SK-N-SH (cell line): ENCODE results near the gene TULP4. TPM values are rescaled to one million over a fixed set of nuclear protein-coding genes. Genes with fewer than 3 reads are reported as not detected.

ENCODE experiments used
- CTCF ChIA-PET: fragments of 300-600, 350-600 bp; formaldehyde crosslinking; extraction: SDS; loops from one replicate; lab custom pipeline; 2021; lab: Yijun Ruan, JAX
- POLR2A ChIA-PET: fragments of 350-600 bp; sonication (Branson Sonifier 250); formaldehyde crosslinking; extraction: SDS; loops from one replicate; lab custom pipeline; 2020; ENCODE audit warnings: antibody characterized with exemption, inconsistent platforms; lab: Yijun Ruan, JAX
- DNase-seq: peaks from one replicate; pipeline ENCODE4 v3.0.0; 2012
- H2AFZ ChIP-seq: fragments of 200-600 bp; sonication (generic); 2 replicates; pipeline ENCODE4 v1.8.1; 2016; ENCODE audit warnings: antibody characterized with exemption, mild to moderate bottlenecking, low read depth
- H3F3A ChIP-seq: fragments of 200-600 bp; sonication (generic); replicated peaks from 2 replicates; pipeline ENCODE3; 2016; ENCODE audit warnings: antibody characterized with exemption, mild to moderate bottlenecking; ENCODE audit not compliant: insufficient read depth
- H3K27ac ChIP-seq, 2 experiments: fragments of 200-500 bp in 1 of 2; fragments of 200-600 bp in 1 of 2; sonication (Bioruptor generic) in 1 of 2; sonication (generic), shearing (Covaris generic) in 1 of 2; 2 replicates each; pipeline versions ENCODE4 v1.5.1 to v1.6.1; 2014 to 2016; ENCODE audit warnings: low read depth in 2 of 2, inconsistent platforms in 1 of 2, low read length in 1 of 2, mild to moderate bottlenecking in 1 of 2, mixed read lengths in 1 of 2
- H3K27me3 ChIP-seq: fragments of 200-600 bp; sonication (generic), shearing (Covaris generic); 2 replicates; pipeline ENCODE4 v1.6.1; 2016; ENCODE audit warnings: mixed run types; ENCODE audit not compliant: insufficient read depth
- H3K36me3 ChIP-seq, 2 experiments: fragments of 200-500 bp in 1 of 2; fragments of 200-600 bp in 1 of 2; sonication (Bioruptor generic) in 1 of 2; sonication (generic) in 1 of 2; replicated peaks in 1 of 2; 2 replicates each; pipeline versions ENCODE3 to v1.5.1; 2014 to 2016; ENCODE audit warnings: low read length in 1 of 2, mild to moderate bottlenecking in 1 of 2; ENCODE audit not compliant: insufficient read depth in 2 of 2, control insufficient read depth in 1 of 2
- H3K4me1 ChIP-seq, 2 experiments: fragments of 200-500 bp in 1 of 2; fragments of 200-600 bp in 1 of 2; sonication (Bioruptor generic) in 1 of 2; sonication (generic), shearing (Covaris generic) in 1 of 2; 2 replicates each; pipeline versions ENCODE4 v1.5.1 to v1.6.1; 2014 to 2016; ENCODE audit warnings: low read depth in 1 of 2, low read length in 1 of 2, mixed run types in 1 of 2; ENCODE audit not compliant: insufficient read depth in 2 of 2, control insufficient read depth in 1 of 2
- H3K4me2 ChIP-seq: fragments of 200-600 bp; sonication (generic), shearing (Covaris generic); 2 replicates; pipeline ENCODE4 v1.6.1; 2017; ENCODE audit warnings: mixed run types
- H3K4me3 ChIP-seq, 2 experiments: fragments of 200-500 bp in 1 of 2; fragments of 200-600 bp in 1 of 2; sonication (Bioruptor generic) in 1 of 2; sonication (generic), shearing (Covaris generic) in 1 of 2; 2 replicates each; pipeline versions ENCODE4 v1.5.1 to v1.8.1; 2014 to 2016; ENCODE audit warnings: low read depth in 2 of 2, inconsistent platforms in 1 of 2, low read length in 1 of 2, mild to moderate bottlenecking in 1 of 2, mixed read lengths in 1 of 2, moderate library complexity in 1 of 2
- H3K79me2 ChIP-seq: fragments of 200-600 bp; sonication (generic); 2 replicates; pipeline ENCODE4 v1.8.1; 2017; ENCODE audit warnings: mild to moderate bottlenecking; ENCODE audit not compliant: insufficient read depth
- H3K9ac ChIP-seq: fragments of 200-600 bp; sonication (generic); 2 replicates; pipeline ENCODE4 v1.6.1; 2017; ENCODE audit warnings: mixed run types
- H3K9me2 ChIP-seq: fragments of 200-600 bp; sonication (generic); 2 replicates; pipeline ENCODE4 v1.6.1; 2017; ENCODE audit warnings: mixed run types
- H3K9me3 ChIP-seq: fragments of 200-600 bp; sonication (generic); 2 replicates; pipeline ENCODE4 v1.6.1; 2017; ENCODE audit warnings: mixed run types, mild to moderate bottlenecking, moderate library complexity
- H4K20me1 ChIP-seq: fragments of 200-600 bp; sonication (generic); 2 replicates; pipeline ENCODE4 v1.6.1; 2017; ENCODE audit warnings: mild to moderate bottlenecking, mixed run types; ENCODE audit not compliant: insufficient read depth
- CHD2 ChIP-seq: fragments of 150-350 bp; IDR thresholded peaks from 2 replicates; pipeline ENCODE4 v1.6.1; 2018; ENCODE audit warnings: low read length; ENCODE audit not compliant: partially characterized antibody
- CTCF ChIP-seq: fragments of 200-600 bp; sonication (generic); IDR thresholded peaks from 2 replicates; pipeline ENCODE4 v1.6.1; 2017; ENCODE audit warnings: antibody characterized with exemption, mild to moderate bottlenecking, moderate library complexity
- ELF1 ChIP-seq: IDR thresholded peaks from 2 replicates; pipeline ENCODE4 v1.4.0; 2012
- EP300 ChIP-seq, 2 experiments: IDR thresholded peaks; 2 replicates each; pipeline versions ENCODE4 v1.4.0 to v1.6.1; 2012; ENCODE audit warnings: borderline replicate concordance in 1 of 2, low read depth in 1 of 2, low read length in 1 of 2
- FOSL2 ChIP-seq: IDR thresholded peaks from 2 replicates; pipeline ENCODE4 v1.4.0; 2012; ENCODE audit warnings: low read depth, mild to moderate bottlenecking, moderate library complexity, borderline replicate concordance
- FOXM1 ChIP-seq: IDR thresholded peaks from 2 replicates; pipeline ENCODE4 v1.4.0; 2012; ENCODE audit warnings: low read depth, mild to moderate bottlenecking
- GABPA ChIP-seq: IDR thresholded peaks from 2 replicates; pipeline ENCODE4 v1.4.0; 2012; ENCODE audit warnings: low read depth, mild to moderate bottlenecking
- JUND ChIP-seq: IDR thresholded peaks from 2 replicates; pipeline ENCODE4 v1.4.0; 2012
- NFIC ChIP-seq: IDR thresholded peaks from 2 replicates; pipeline ENCODE4 v1.4.0; 2012; ENCODE audit warnings: borderline replicate concordance
- NRF1 ChIP-seq: IDR thresholded peaks from 2 replicates; pipeline ENCODE4 v1.6.1; 2012; ENCODE audit warnings: low read depth, mild to moderate bottlenecking, low read length
- POLR2AphosphoS5 ChIP-seq: IDR thresholded peaks from 2 replicates; pipeline ENCODE4 v1.6.1; 2012; ENCODE audit warnings: low read depth, low read length
- RAD21 ChIP-seq: IDR thresholded peaks from 2 replicates; pipeline ENCODE4 v1.6.1; 2012; ENCODE audit warnings: mild to moderate bottlenecking, low read length
- RFX5 ChIP-seq: IDR thresholded peaks from 2 replicates; pipeline ENCODE4 v1.6.1; 2012; ENCODE audit warnings: mild to moderate bottlenecking, improper control_type of control experiment, low read length
- RXRA ChIP-seq: IDR thresholded peaks from 2 replicates; pipeline ENCODE4 v1.4.0; 2012; ENCODE audit warnings: low read depth, mild to moderate bottlenecking, borderline replicate concordance
- SIN3A ChIP-seq: IDR thresholded peaks from 2 replicates; pipeline ENCODE4 v1.6.1; 2012; ENCODE audit warnings: low read depth, mild to moderate bottlenecking, low read length, moderate library complexity, borderline replicate concordance
- TCF12 ChIP-seq: IDR thresholded peaks from 2 replicates; pipeline ENCODE4 v1.4.0; 2012
- TEAD4 ChIP-seq: IDR thresholded peaks from 2 replicates; pipeline ENCODE4 v1.4.0; 2012; ENCODE audit warnings: mild to moderate bottlenecking, borderline replicate concordance; ENCODE audit not compliant: insufficient read depth
- YY1 ChIP-seq: IDR thresholded peaks from 2 replicates; pipeline ENCODE4 v1.4.0; 2012; ENCODE audit warnings: low read depth, mild to moderate bottlenecking
- ZBTB33 ChIP-seq: IDR thresholded peaks from 2 replicates; pipeline ENCODE4 v1.4.0; 2012; ENCODE audit warnings: low read depth, borderline replicate concordance
- WGBS: methylation state at CpG from one replicate; pipeline ENCODE4 v1.1.6; 2017; ENCODE audit warnings: low lambda C conversion rate; 5-methylcytosine and 5-hydroxymethylcytosine counted together
- polyA plus RNA-seq, 3 experiments: library from polyadenylated mRNA; depleted of rRNA; stranded (reverse); fragments of >200 nt; gene quantifications; 2 replicates each; pipeline ENCODE4 v1.2.3, GENCODE V29; 2012
- TF ChIP-seq, protein P1 (sequence below): IDR thresholded peaks from 2 replicates; pipeline ENCODE4 v1.6.1; 2012; ENCODE audit warnings: mild to moderate bottlenecking, low read depth, low read length, moderate library complexity

Gene TULP4
- polyA plus RNA-seq, 1 of the 3 experiments (the other 2 are of a cell fraction) = 5.9 TPM

DNA sequence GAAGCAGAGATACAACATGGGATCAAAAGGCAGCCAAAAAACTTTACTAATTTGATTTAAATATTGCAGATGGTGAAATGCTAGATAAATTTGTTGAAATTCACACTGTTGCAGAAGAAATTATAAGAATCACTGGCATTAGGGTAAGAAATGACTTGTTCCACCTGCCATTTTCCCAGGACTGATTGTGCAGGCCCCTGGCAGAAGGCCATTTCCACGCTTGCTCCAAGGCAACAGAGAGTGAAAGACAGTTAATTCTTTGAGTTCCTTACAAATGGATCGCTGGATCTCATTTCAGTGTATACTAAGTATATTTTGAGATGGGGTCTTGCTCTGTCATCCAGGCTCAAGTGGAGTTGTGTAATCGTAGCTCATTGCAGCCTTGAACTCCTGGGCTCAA lies 180.6 kb downstream of the TULP4 start:
- WGBS = 97% methylated on average over 3 of the region's 3 CpGs
- Histone ChIP-seq H3F3A (peaks cover 10% of the 10 kb centered on the region), H3K36me3 (peaks cover 25 to 26% of the 10 kb centered on the region in 2 experiments), H3K4me1 (peaks cover 0 to 10% of the 10 kb centered on the region in 2 experiments; a peak in 2 of 4 replicates), H3K27me3 (no peaks in the 10 kb centered on the region), H3K27ac (no peak overlapping the region)
- no peak for DNase-seq
- CTCF ChIA-PET = no interaction called here
- TF ChIP-seq NRF1 (no peak), TEAD4 (no peak), SIN3A (no peak), FOXM1 (no peak), RXRA (no peak), JUND (no peak), TCF12 (no peak), ELF1 (no peak), CHD2 (no peak), RFX5 (no peak), YY1 (no peak), FOSL2 (no peak), GABPA (no peak), CTCF (no peak), EP300 (IDR thresholded peaks at IDR 0.05; ENCODE audit: borderline replicate concordance in 1 of 2, low read depth in 1 of 2, low read length in 1 of 2) (no peak), ZBTB33 (no peak), POLR2AphosphoS5 (no peak), NFIC (no peak), RAD21 (no peak)
- TF ChIP-seq, protein P1, sequence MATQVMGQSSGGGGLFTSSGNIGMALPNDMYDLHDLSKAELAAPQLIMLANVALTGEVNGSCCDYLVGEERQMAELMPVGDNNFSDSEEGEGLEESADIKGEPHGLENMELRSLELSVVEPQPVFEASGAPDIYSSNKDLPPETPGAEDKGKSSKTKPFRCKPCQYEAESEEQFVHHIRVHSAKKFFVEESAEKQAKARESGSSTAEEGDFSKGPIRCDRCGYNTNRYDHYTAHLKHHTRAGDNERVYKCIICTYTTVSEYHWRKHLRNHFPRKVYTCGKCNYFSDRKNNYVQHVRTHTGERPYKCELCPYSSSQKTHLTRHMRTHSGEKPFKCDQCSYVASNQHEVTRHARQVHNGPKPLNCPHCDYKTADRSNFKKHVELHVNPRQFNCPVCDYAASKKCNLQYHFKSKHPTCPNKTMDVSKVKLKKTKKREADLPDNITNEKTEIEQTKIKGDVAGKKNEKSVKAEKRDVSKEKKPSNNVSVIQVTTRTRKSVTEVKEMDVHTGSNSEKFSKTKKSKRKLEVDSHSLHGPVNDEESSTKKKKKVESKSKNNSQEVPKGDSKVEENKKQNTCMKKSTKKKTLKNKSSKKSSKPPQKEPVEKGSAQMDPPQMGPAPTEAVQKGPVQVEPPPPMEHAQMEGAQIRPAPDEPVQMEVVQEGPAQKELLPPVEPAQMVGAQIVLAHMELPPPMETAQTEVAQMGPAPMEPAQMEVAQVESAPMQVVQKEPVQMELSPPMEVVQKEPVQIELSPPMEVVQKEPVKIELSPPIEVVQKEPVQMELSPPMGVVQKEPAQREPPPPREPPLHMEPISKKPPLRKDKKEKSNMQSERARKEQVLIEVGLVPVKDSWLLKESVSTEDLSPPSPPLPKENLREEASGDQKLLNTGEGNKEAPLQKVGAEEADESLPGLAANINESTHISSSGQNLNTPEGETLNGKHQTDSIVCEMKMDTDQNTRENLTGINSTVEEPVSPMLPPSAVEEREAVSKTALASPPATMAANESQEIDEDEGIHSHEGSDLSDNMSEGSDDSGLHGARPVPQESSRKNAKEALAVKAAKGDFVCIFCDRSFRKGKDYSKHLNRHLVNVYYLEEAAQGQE = no peak
- TF ChIP-seq, all 33 proteins: peak for 0
- Histone ChIP-seq H3K9ac (no peak overlapping the region), H3K79me2 (no peaks in the 10 kb centered on the region), H3K4me2 (no peak overlapping the region), H4K20me1 (no peaks in the 10 kb centered on the region), H3K9me3 (no peaks in the 10 kb centered on the region), H2AFZ (no peak overlapping the region), H3K9me2 (no peaks in the 10 kb centered on the region), H3K4me3 (no peak overlapping the region)
- POLR2A ChIA-PET = interaction anchor here (0.9 kb wide), 1 partner anchor 129 kb away, joined by 4 read pairs; no protein-coding TSS in a partner anchor
